ENCODE data around the gene YWHAB. TPM values are rescaled to one million over a fixed set of nuclear protein-coding genes. Genes with fewer than 3 reads are reported as not detected.

YWHAB gene
- total and polyA plus RNA-seq, 2 of the 4 experiments (the other 2 are of a cell fraction): 78.0 to 102 TPM

GRCh38 chr20:44841955-44842354 lies 43.5 kb upstream of the YWHAB start:
- BruUV-seq (replicated peaks): no TSS peak
- H3K4me2 ChIP-seq (ENCODE audit: low read depth, low read length): no peak overlapping the region
- no peak overlapping the region for H2AFZ ChIP-seq (replicated peaks; ENCODE audit: low read length, poor library complexity)
- H4K20me1 ChIP-seq (ENCODE audit: insufficient read depth, low read length): no peaks in the 10 kb centered on the region
- H3K27me3 ChIP-seq (ENCODE audit: control insufficient read depth, insufficient read depth, low read length): peaks cover 17% of the 10 kb centered on the region
- TF ChIP-seq MXI1 (IDR thresholded peaks at IDR 0.05; ENCODE audit: borderline replicate concordance, low read depth, low read length): no peak
- no peak for TF ChIP-seq USF2 (IDR thresholded peaks at IDR 0.05; ENCODE audit: low read depth, low read length)
- H3K9ac ChIP-seq (ENCODE audit: low read depth, low read length): no peak overlapping the region
- no peak overlapping the region for H3K18ac ChIP-seq (ENCODE audit: low read depth, low read length)
- H3K27ac ChIP-seq (ENCODE audit: insufficient read depth, low read length): no peak overlapping the region
- H3K79me1 ChIP-seq (ENCODE audit: low read depth in 1 of 2, low read length in 2 of 2): no peaks in the 10 kb centered on the region
- no peak overlapping the region for H3K56ac ChIP-seq (ENCODE audit: extremely low read depth, insufficient read depth, low read length)
- H3K9me3 ChIP-seq (ENCODE audit: control insufficient read depth, insufficient read depth, low read length): no peaks in the 10 kb centered on the region
- no peak overlapping the region for H2BK120ac ChIP-seq (ENCODE audit: low read depth, low read length)
- no peaks in the 10 kb centered on the region for H3K4me1 ChIP-seq (ENCODE audit: control insufficient read depth, insufficient read depth, low read length)
- ChIA-PET CTCF (no interaction called here), POLR2A (ENCODE audit: unreplicated experiment) (interaction anchor here (0.6 kb wide), 1 partner anchor 150 kb away, joined by 3 read pairs; no protein-coding TSS in a partner anchor)
- no peak overlapping the region for H4K91ac ChIP-seq (ENCODE audit: insufficient read depth, low read depth, low read length)
- H3K23ac ChIP-seq (ENCODE audit: low read depth, low read length): no peak overlapping the region
- no peak for DNase-seq
- dilution Hi-C loops (cut with HindIII; ENCODE audit: low sequenced_read_pairs, unreplicated experiment): no loop called here
- H3K4me3 ChIP-seq (ENCODE audit: insufficient read depth, low read depth, low read length): no peak overlapping the region
- H2BK20ac ChIP-seq (ENCODE audit: low read depth, low read length): no peak overlapping the region
- in situ Hi-C loops (cut with MboI; ENCODE audit: low sequenced_read_pairs): no loop called here
- intact Hi-C loops (cut with micrococcal nuclease): no loop called here
- H3K36me3 ChIP-seq (ENCODE audit: control insufficient read depth, insufficient read depth, low read length): no peaks in the 10 kb centered on the region
- no peak overlapping the region for H4K8ac ChIP-seq (ENCODE audit: low read depth in 2 of 2, low read length in 2 of 2)
- H3K4ac ChIP-seq (ENCODE audit: low read depth, low read length): no peak overlapping the region
- ATAC-seq (ENCODE audit: low read depth): no peak
- no peak overlapping the region for H3K14ac ChIP-seq (replicated peaks; ENCODE audit: low read depth, low read length)
- no peaks in the 10 kb centered on the region for H3K9me1 ChIP-seq (ENCODE audit: insufficient read depth, low read length)
- no peak overlapping the region for H4K5ac ChIP-seq (ENCODE audit: low read depth, low read length)
- H2AK5ac ChIP-seq (ENCODE audit: low read depth, low read length): no peak overlapping the region
- no CpG with 5 or more reads among the region's 6 CpGs for WGBS, 2 experiments (ENCODE audit: extremely low coverage in 2 of 2, insufficient read length in 1 of 2)
- H2BK15ac ChIP-seq (ENCODE audit: low read depth, low read length): no peak overlapping the region
- no peak overlapping the region for H2AK9ac ChIP-seq (replicated peaks; ENCODE audit: low read depth, low read length, poor library complexity)
- no peak overlapping the region for H2BK5ac ChIP-seq (ENCODE audit: low read depth, low read length, poor library complexity, severe bottlenecking)

Measured in IMR-90 (cell line).